ENCODE data around the gene ULK3. TPM values are rescaled to one million over a fixed set of nuclear protein-coding genes. Genes with fewer than 3 reads are reported as not detected.

The ULK3 gene
- total RNA-seq, 3 donors from 2014 or later = 28.3 to 48.8 (median 48.0) TPM

GRCh38 chr15:74857671-74858368, 14.9 kb upstream of the ULK3 start:
- no peak overlapping the region for H3K4me3 ChIP-seq
- H3K4me1 ChIP-seq = no peaks in the 10 kb centered on the region
- no peaks in the 10 kb centered on the region for H3K27me3 ChIP-seq
- H3K27ac ChIP-seq = peak overlapping the region; percentile 14 to 19
- intact Hi-C loops (cut with DNase I; ENCODE audit: low total_unique reads) = no loop called here
- no peaks in the 10 kb centered on the region for H3K9me3 ChIP-seq
- DNase-seq (ENCODE audit: low spot score in 2 of 2) = no peak
- peaks cover under 1% of the 10 kb centered on the region for H3K36me3 ChIP-seq
- TF ChIP-seq POLR2AphosphoS5 (IDR thresholded peaks at IDR 0.05) (no peak), CTCF (IDR thresholded peaks at IDR 0.05) (no peak), POLR2A (IDR thresholded peaks at IDR 0.05) (no peak)

- H3K4me3 ChIP-seq = no peak overlapping the region
- intact Hi-C loops (cut with DNase I; ENCODE audit: low total_unique reads) = no loop called here
- no peaks in the 10 kb centered on the region for H3K27me3 ChIP-seq
- no peaks in the 10 kb centered on the region for H3K9me3 ChIP-seq
- H3K27ac ChIP-seq = no peak overlapping the region
- H3K4me1 ChIP-seq = no peaks in the 10 kb centered on the region
- no peak for DNase-seq (ENCODE audit: low spot score in 2 of 2)
- TF ChIP-seq POLR2AphosphoS5 (IDR thresholded peaks at IDR 0.05) = no peak
- no peak for TF ChIP-seq POLR2A (IDR thresholded peaks at IDR 0.05)
- TF ChIP-seq CTCF (IDR thresholded peaks at IDR 0.05) = no peak
- H3K36me3 ChIP-seq = peaks cover 6% of the 10 kb centered on the region
Observed at GRCh38 chr15:74857082-74857655, 14.2 kb upstream of the ULK3 start.

- intact Hi-C loops (cut with DNase I; ENCODE audit: low total_unique reads) = no loop called here
- H3K4me3 ChIP-seq = no peak overlapping the region
- H3K27me3 ChIP-seq = no peaks in the 10 kb centered on the region
- H3K9me3 ChIP-seq = no peaks in the 10 kb centered on the region
- TF ChIP-seq CTCF (IDR thresholded peaks at IDR 0.05) (no peak), POLR2A (IDR thresholded peaks at IDR 0.05) (no peak), POLR2AphosphoS5 (IDR thresholded peaks at IDR 0.05) (no peak)
- H3K27ac ChIP-seq = no peak overlapping the region
- DNase-seq (ENCODE audit: low spot score in 2 of 2) = no peak
- no peaks in the 10 kb centered on the region for H3K4me1 ChIP-seq
- H3K36me3 ChIP-seq = peaks cover 9% of the 10 kb centered on the region
Observed at GRCh38 chr15:74856537-74856936, 13.6 kb upstream of the ULK3 start.

- Histone ChIP-seq H3K4me1 (no peaks in the 10 kb centered on the region), H3K27me3 (no peaks in the 10 kb centered on the region), H3K27ac (no peak overlapping the region), H3K9me3 (no peaks in the 10 kb centered on the region), H3K36me3 (peaks cover 12% of the 10 kb centered on the region), H3K4me3 (no peak overlapping the region)
- TF ChIP-seq POLR2AphosphoS5 (IDR thresholded peaks at IDR 0.05) (no peak), CTCF (IDR thresholded peaks at IDR 0.05) (no peak), POLR2A (IDR thresholded peaks at IDR 0.05) (no peak)
- no peak for DNase-seq (ENCODE audit: low spot score in 2 of 2)
- intact Hi-C loops (cut with DNase I; ENCODE audit: low total_unique reads) = no loop called here
Observed at GRCh38 chr15:74855857-74856256, 12.9 kb upstream of the ULK3 start.

GRCh38 chr15:74854453-74855022, 11.6 kb upstream of the ULK3 start:
- H3K36me3 ChIP-seq = peaks cover 18% of the 10 kb centered on the region
- H3K4me1 ChIP-seq = no peaks in the 10 kb centered on the region
- H3K9me3 ChIP-seq = no peaks in the 10 kb centered on the region
- no peak overlapping the region for H3K27ac ChIP-seq
- no peak for DNase-seq (ENCODE audit: low spot score in 2 of 2)
- no peak overlapping the region for H3K4me3 ChIP-seq
- TF ChIP-seq POLR2AphosphoS5 (IDR thresholded peaks at IDR 0.05) (no peak), CTCF (IDR thresholded peaks at IDR 0.05) (no peak), POLR2A (IDR thresholded peaks at IDR 0.05) (no peak)
- no peaks in the 10 kb centered on the region for H3K27me3 ChIP-seq
- intact Hi-C loops (cut with DNase I; ENCODE audit: low total_unique reads) = no loop called here
